ENCODE results near the gene PRDM12.

DNA sequence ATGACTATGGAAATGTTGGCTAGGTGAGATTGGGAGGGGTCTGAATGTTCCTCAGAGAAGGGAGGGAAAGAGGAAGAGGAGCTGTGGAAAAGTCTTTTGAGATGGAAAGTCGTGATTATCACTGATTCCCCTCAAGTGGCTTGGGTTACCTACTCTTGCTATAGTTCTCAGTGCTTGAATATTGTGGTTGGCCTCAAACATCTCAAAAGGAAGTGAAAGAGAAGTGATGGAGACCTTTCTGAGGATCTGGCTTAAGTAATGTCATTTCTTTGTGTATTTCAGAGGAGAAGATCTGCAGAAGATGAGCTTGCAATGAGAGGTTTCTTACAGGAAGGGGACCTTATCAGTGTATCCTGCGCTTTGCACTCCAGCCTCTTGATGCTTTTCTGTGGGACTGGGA is 34.7 kb downstream of the PRDM12 start:
- TF ChIP-seq ZFP3 (CRISPR knock-in tag; IDR thresholded peaks at IDR 0.05) (no peak), CSDC2 (CRISPR knock-in tag; IDR thresholded peaks at IDR 0.05) (no peak), CSRNP3 (CRISPR knock-in tag; IDR thresholded peaks at IDR 0.05) (no peak), ARNTL (CRISPR knock-in tag; IDR thresholded peaks at IDR 0.05; ENCODE audit: borderline replicate concordance, low read depth) (no peak), ZNF8 (CRISPR knock-in tag; IDR thresholded peaks at IDR 0.05) (no peak), RARB (CRISPR knock-in tag; IDR thresholded peaks at IDR 0.05) (no peak), TOX (CRISPR knock-in tag; IDR thresholded peaks at IDR 0.05; ENCODE audit: borderline replicate concordance) (no peak), OSR1 (CRISPR knock-in tag; IDR thresholded peaks at IDR 0.05) (no peak), PATZ1 (CRISPR knock-in tag; IDR thresholded peaks at IDR 0.05; ENCODE audit: borderline replicate concordance) (no peak), ZC3H10 (CRISPR knock-in tag; IDR thresholded peaks at IDR 0.05) (no peak)
- TF ChIP-seq, protein P1, sequence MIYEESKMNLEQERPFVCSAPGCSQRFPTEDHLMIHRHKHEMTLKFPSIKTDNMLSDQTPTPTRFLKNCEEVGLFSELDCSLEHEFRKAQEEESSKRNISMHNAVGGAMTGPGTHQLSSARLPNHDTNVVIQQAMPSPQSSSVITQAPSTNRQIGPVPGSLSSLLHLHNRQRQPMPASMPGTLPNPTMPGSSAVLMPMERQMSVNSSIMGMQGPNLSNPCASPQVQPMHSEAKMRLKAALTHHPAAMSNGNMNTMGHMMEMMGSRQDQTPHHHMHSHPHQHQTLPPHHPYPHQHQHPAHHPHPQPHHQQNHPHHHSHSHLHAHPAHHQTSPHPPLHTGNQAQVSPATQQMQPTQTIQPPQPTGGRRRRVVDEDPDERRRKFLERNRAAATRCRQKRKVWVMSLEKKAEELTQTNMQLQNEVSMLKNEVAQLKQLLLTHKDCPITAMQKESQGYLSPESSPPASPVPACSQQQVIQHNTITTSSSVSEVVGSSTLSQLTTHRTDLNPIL (CRISPR knock-in tag; IDR thresholded peaks at IDR 0.05; ENCODE audit: low read depth): no peak
- TF ChIP-seq, protein P2, sequence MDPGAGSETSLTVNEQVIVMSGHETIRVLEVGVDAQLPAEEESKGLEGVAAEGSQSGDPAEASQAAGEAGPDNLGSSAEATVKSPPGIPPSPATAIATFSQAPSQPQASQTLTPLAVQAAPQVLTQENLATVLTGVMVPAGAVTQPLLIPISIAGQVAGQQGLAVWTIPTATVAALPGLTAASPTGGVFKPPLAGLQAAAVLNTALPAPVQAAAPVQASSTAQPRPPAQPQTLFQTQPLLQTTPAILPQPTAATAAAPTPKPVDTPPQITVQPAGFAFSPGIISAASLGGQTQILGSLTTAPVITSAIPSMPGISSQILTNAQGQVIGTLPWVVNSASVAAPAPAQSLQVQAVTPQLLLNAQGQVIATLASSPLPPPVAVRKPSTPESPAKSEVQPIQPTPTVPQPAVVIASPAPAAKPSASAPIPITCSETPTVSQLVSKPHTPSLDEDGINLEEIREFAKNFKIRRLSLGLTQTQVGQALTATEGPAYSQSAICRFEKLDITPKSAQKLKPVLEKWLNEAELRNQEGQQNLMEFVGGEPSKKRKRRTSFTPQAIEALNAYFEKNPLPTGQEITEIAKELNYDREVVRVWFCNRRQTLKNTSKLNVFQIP (CRISPR knock-in tag; IDR thresholded peaks at IDR 0.05; ENCODE audit: borderline replicate concordance, low read depth): no peak

Data from SK-N-SH treated with all-trans-retinoic acid at 6 μM for 48 hours (cell line).